Right forelimb (tissue), 1 donor: ENCODE results near the gene BTN2A1.
"Not testable (repeated sequence)": the region's sequence is repeated elsewhere in the genome, so short reads cannot be mapped to it uniquely, and the experiment has no call there.

ENCODE experiments used
- DNase-seq: peaks from one replicate; pipeline ENCODE4 v3.0.0-alpha.2; 2018

The BTN2A1 gene

GRCh38 chr6:26457806-26458688 is at the start of gene BTN2A1:
Gene BTN2A1 (plus strand): TSS chr6:26457955. CDS start chr6:26458637, 682 bp downstream.
- DNase-seq = peak; percentile 86

- no peak for DNase-seq
These were observed 48.7 kb upstream of the BTN2A1 start for GRCh38 chr6:26408828-26409730.

GRCh38 chr6:26411751-26412150 is 46.0 kb upstream of the BTN2A1 start:
- no peak for DNase-seq

GRCh38 chr6:26412228-26412627 is 45.5 kb upstream of the BTN2A1 start:
- DNase-seq = no peak

GRCh38 chr6:26412954-26413353 is 44.8 kb upstream of the BTN2A1 start:
- no peak for DNase-seq

- DNase-seq = no peak
These were observed 43.5 kb upstream of the BTN2A1 start for GRCh38 chr6:26414281-26414680.

GRCh38 chr6:26415036-26415614 is 42.6 kb upstream of the BTN2A1 start:
- no peak for DNase-seq

GRCh38 chr6:26415791-26416190 is 42.0 kb upstream of the BTN2A1 start:
- DNase-seq = no peak

- DNase-seq = no peak
These were observed 41.5 kb upstream of the BTN2A1 start for GRCh38 chr6:26416288-26416687.

GRCh38 chr6:26418077-26418476 is 39.7 kb upstream of the BTN2A1 start:
- not testable (repeated sequence) for DNase-seq

GRCh38 chr6:26418795-26419194 is 39.0 kb upstream of the BTN2A1 start:
- not testable (repeated sequence) for DNase-seq

GRCh38 chr6:26420688-26421171 is 37.0 kb upstream of the BTN2A1 start:
- no peak for DNase-seq

GRCh38 chr6:26421259-26422144 is 36.3 kb upstream of the BTN2A1 start:
- DNase-seq = peak; percentile 85

- DNase-seq = no peak
These were observed 35.4 kb upstream of the BTN2A1 start for GRCh38 chr6:26422329-26422728.

GRCh38 chr6:26426691-26427450 is 30.9 kb upstream of the BTN2A1 start:
- no peak for DNase-seq

GRCh38 chr6:26427451-26427809 is 30.3 kb upstream of the BTN2A1 start:
- DNase-seq = no peak

GRCh38 chr6:26428206-26428605 is 29.5 kb upstream of the BTN2A1 start:
- DNase-seq = no peak

GRCh38 chr6:26430787-26431186 is 27.0 kb upstream of the BTN2A1 start:
- no peak for DNase-seq

GRCh38 chr6:26431258-26432172 is 26.2 kb upstream of the BTN2A1 start:
- no peak for DNase-seq

GRCh38 chr6:26432627-26433201 is 25.0 kb upstream of the BTN2A1 start:
- no peak for DNase-seq
